GM12878 (cell line): ENCODE results near the gene AGAP1. TPM values are rescaled to one million over a fixed set of nuclear protein-coding genes. Genes with fewer than 3 reads are reported as not detected.

Experiments used
- ATAC-seq: fragments of 200-7000 bp; cut with Tn5 transposase; 3 replicates; pipeline ENCODE4 v1.9.1; 2020; ENCODE audit warnings: mild to moderate bottlenecking, moderate library complexity
- BruUV-seq: library from RNA; stranded (reverse); fragments of 400-500 nt; replicated peaks from 2 replicates; lab custom pipeline; 2021; lab: Mats Ljungman, UMichigan
- CTCF ChIA-PET: fragments of 300-600 bp; sonication (Branson Sonifier 250); formaldehyde crosslinking; extraction: SDS; loops from one replicate; lab custom pipeline; 2021; ENCODE audit warnings: inconsistent platforms; lab: Yijun Ruan, JAX
- POLR2A ChIA-PET: fragments of 350-600 bp; formaldehyde crosslinking; extraction: SDS; loops from one replicate; lab custom pipeline; 2021; ENCODE audit warnings: inconsistent platforms; lab: Charles Lee
- RAD21 ChIA-PET: fragments of 300-600 bp; sonication (Branson Sonifier 250); formaldehyde crosslinking; loops from one replicate; lab custom pipeline; 2023; ENCODE audit warnings: antibody characterized with exemption; ENCODE audit not compliant: unreplicated experiment; lab: Charles Lee
- SMC1A ChIA-PET: fragments of 300-600 bp; sonication (Branson Sonifier 250); formaldehyde crosslinking; loops from one replicate; lab custom pipeline; 2023; ENCODE audit not compliant: unreplicated experiment, uncharacterized antibody; lab: Charles Lee
- DNase-seq: peaks from one replicate; pipeline ENCODE4 v3.0.0-alpha.2; 2011; ENCODE audit warnings: low read depth, low spot score
- FAIRE-seq: peaks from 3 replicates; lab custom pipeline; 2011; peaks lifted over from hg19 to GRCh38; lab: Jason Lieb, UNC
- H2AFZ ChIP-seq: 2 replicates; pipeline ENCODE4 v1.6.0; 2011; ENCODE audit warnings: low read depth, low read length, control low read depth; ENCODE audit not compliant: control insufficient read depth
- H3K27ac ChIP-seq: 2 replicates; pipeline ENCODE4 v1.5.1; 2011; ENCODE audit warnings: control low read depth; ENCODE audit not compliant: control insufficient read depth, insufficient read depth
- H3K27me3 ChIP-seq, 2 experiments: replicated peaks in 1 of 2; 2 replicates each; pipeline versions ENCODE4 v1.6.0 to v1.6.1; 2011; ENCODE audit warnings: low read length in 1 of 2; ENCODE audit not compliant: control insufficient read depth in 2 of 2, insufficient read depth in 2 of 2
- H3K36me3 ChIP-seq, 2 experiments: 2 replicates each; pipeline ENCODE4 v1.5.1; 2011; ENCODE audit warnings: low read length in 1 of 2; ENCODE audit not compliant: control insufficient read depth in 2 of 2, insufficient read depth in 2 of 2
- H3K4me1 ChIP-seq: 2 replicates; pipeline ENCODE4 v1.6.1; 2011; ENCODE audit warnings: mild to moderate bottlenecking, low read length, moderate library complexity, mixed read lengths; ENCODE audit not compliant: control insufficient read depth, insufficient read depth
- H3K4me2 ChIP-seq: 2 replicates; pipeline ENCODE4 v1.6.0; 2011; ENCODE audit warnings: control low read depth; ENCODE audit not compliant: control insufficient read depth, insufficient read depth
- H3K4me3 ChIP-seq: fragments of 200-600 bp; sonication (generic); 2 replicates; pipeline ENCODE4 v1.5.1; 2016
- H3K79me2 ChIP-seq: 2 replicates; pipeline ENCODE4 v1.6.0; 2011; ENCODE audit warnings: low read length; ENCODE audit not compliant: control insufficient read depth, insufficient read depth
- H3K9ac ChIP-seq: 2 replicates; pipeline ENCODE4 v1.8.0; 2011; ENCODE audit warnings: low read length, control low read depth, mixed read lengths; ENCODE audit not compliant: control insufficient read depth, insufficient read depth
- H3K9me3 ChIP-seq: replicated peaks from 3 replicates; pipeline ENCODE4 v1.5.1; 2011; ENCODE audit warnings: mild to moderate bottlenecking, low read length; ENCODE audit not compliant: control insufficient read depth, insufficient read depth
- H4K20me1 ChIP-seq: 2 replicates; pipeline ENCODE4 v1.6.0; 2011; ENCODE audit not compliant: control insufficient read depth, insufficient read depth
- ASH2L ChIP-seq: fragments of 300-600, 200-600 bp; sonication (generic); IDR thresholded peaks from 2 replicates; pipeline ENCODE4 v1.6.1; 2017; ENCODE audit warnings: low read depth, mild to moderate bottlenecking, borderline replicate concordance
- BCL11A ChIP-seq: IDR thresholded peaks from 2 replicates; pipeline ENCODE4 v1.6.1; 2011; ENCODE audit warnings: low read depth, low read length
- BHLHE40 ChIP-seq, 2 experiments: fragments of 450-650 bp in 1 of 2; IDR thresholded peaks; 2 replicates each; pipeline ENCODE4 v1.6.1; 2011 to 2017; ENCODE audit warnings: low read depth in 2 of 2, borderline replicate concordance in 1 of 2, improper control_type of control experiment in 1 of 2, low read length in 1 of 2, mild to moderate bottlenecking in 1 of 2
- IKZF2 ChIP-seq, 2 experiments: fragments of 450-650 bp; IDR thresholded peaks; 2 replicates each; pipeline ENCODE4 v1.6.1; 2017; ENCODE audit warnings: mild to moderate bottlenecking in 2 of 2, moderate library complexity in 2 of 2
- IRF4 ChIP-seq: IDR thresholded peaks from 2 replicates; pipeline ENCODE4 v1.6.1; 2011; ENCODE audit warnings: low read depth, low read length
- MTA3 ChIP-seq: IDR thresholded peaks from 2 replicates; pipeline ENCODE4 v1.6.1; 2012; ENCODE audit warnings: low read length, inconsistent platforms, borderline replicate concordance
- MYB ChIP-seq: fragments of 150-350 bp; IDR thresholded peaks from 2 replicates; pipeline ENCODE4 v1.6.1; 2014; ENCODE audit warnings: mild to moderate bottlenecking, low read depth, low read length, borderline replicate concordance
- NR2C1 ChIP-seq: fragments of 450-650 bp; IDR thresholded peaks from 2 replicates; pipeline ENCODE4 v1.6.1; 2017; ENCODE audit warnings: antibody characterized with exemption, mild to moderate bottlenecking, moderate library complexity
- POLR2AphosphoS5 ChIP-seq: IDR thresholded peaks from 2 replicates; pipeline ENCODE4 v1.6.1; 2011; ENCODE audit warnings: mild to moderate bottlenecking, low read length, inconsistent platforms
- RAD51 ChIP-seq: fragments of 450-650 bp; IDR thresholded peaks from 2 replicates; pipeline ENCODE4 v1.6.1; 2016; ENCODE audit warnings: moderate library complexity, mild to moderate bottlenecking, inconsistent platforms
- SIX5 ChIP-seq: IDR thresholded peaks from 2 replicates; pipeline ENCODE4 v1.6.1; 2011; ENCODE audit warnings: mild to moderate bottlenecking, low read depth, low read length, moderate library complexity; ENCODE audit not compliant: severe bottlenecking
- SUPT20H ChIP-seq: IDR thresholded peaks from 2 replicates; pipeline ENCODE4 v1.6.1; 2011; ENCODE audit warnings: low read depth, mild to moderate bottlenecking, low read length, moderate library complexity, borderline replicate concordance; ENCODE audit not compliant: control insufficient read depth
- SUZ12 ChIP-seq: fragments of 200-600 bp; sonication (generic); IDR thresholded peaks from one replicate; pipeline ENCODE4 v1.6.1; 2018; ENCODE audit warnings: antibody characterized with exemption, mild to moderate bottlenecking; ENCODE audit not compliant: unreplicated experiment
- ZNF622 ChIP-seq: fragments of 450-650 bp; IDR thresholded peaks from 2 replicates; pipeline ENCODE4 v1.6.1; 2017; ENCODE audit warnings: mild to moderate bottlenecking, inconsistent platforms
- WGBS: methylation state at CpG from one replicate; pipeline ENCODE4 v1.1.6; 2016; ENCODE audit warnings: low lambda C conversion rate; ENCODE audit not compliant: insufficient replicate concordance, insufficient coverage; ENCODE audit errors: missing lambda C conversion rate; 5-methylcytosine and 5-hydroxymethylcytosine counted together
- in situ Hi-C: fragments of 300-500 bp; cut with MboI; formaldehyde crosslinking; loops from 9 replicates; pipeline ENCODE4 v1.14.3; 2018; ENCODE audit warnings: mixed read lengths
- intact Hi-C: fragments of 100-400 bp; cut with micrococcal nuclease; formaldehyde crosslinking; loops from one replicate; pipeline ENCODE4 v1.14.2; 2022; ENCODE audit not compliant: unreplicated experiment
- polyA plus RNA-seq, 11 experiments: library from polyadenylated mRNA; depleted of rRNA in 4 of 11; unstranded in 6 of 11; stranded (reverse) in 5 of 11; fragments of >200 nt; fragmentation: Nextera tagmentation in 4 of 11; fragmentation: Illumina TruSeq in 1 of 11; extraction: Ambion mirVana in 4 of 11; extraction: Trizol in 1 of 11; gene quantifications; 1 replicate in 1 of 11; 2 replicates in 10 of 11; pipeline versions ENCODE4 v1.2.1 to v1.2.3, GENCODE V29; 2011 to 2016; ENCODE audit warnings: inconsistent platforms in 2 of 11, missing spikeins in 2 of 11, low read depth in 1 of 11
- total RNA-seq, 4 experiments: library from RNA; depleted of rRNA in 3 of 4; stranded (reverse); fragments of >200 nt in 3 of 4; fragmentation: Illumina TruSeq in 1 of 4; extraction: Trizol in 1 of 4; gene quantifications; 2 replicates each; pipeline versions ENCODE4 v1.2.1 to v1.2.3, GENCODE V29; 2013 to 2021
- TF ChIP-seq, protein P1 (sequence below): IDR thresholded peaks from 2 replicates; pipeline ENCODE4 v1.6.1; 2012; ENCODE audit warnings: low read depth, low read length, improper control_type of control experiment

AGAP1 gene
- total and polyA plus RNA-seq, 10 of the 15 experiments (the other 5 are each of a cell fraction or from before 2014, with no cell fraction given), result 0.05 to 0.15 (median 0.06) TPM; not detected in 7

GRCh38 chr2:236080412-236080811 lies 586.6 kb downstream of the AGAP1 start:
- 61% methylated on average over 3 of the region's 3 CpGs for WGBS
- ATAC-seq, result no peak
- ChIA-PET POLR2A (no interaction called here), RAD21 (no interaction called here), SMC1A (no interaction called here), CTCF (interaction anchor here (0.6 kb wide), 1 partner anchor 14 kb away, joined by 3 read pairs; no protein-coding TSS in a partner anchor)
- Histone ChIP-seq H3K4me2 (no peak overlapping the region), H3K9ac (no peak overlapping the region), H3K9me3 (no peaks in the 10 kb centered on the region), H3K79me2 (no peaks in the 10 kb centered on the region), H3K4me3 (no peak overlapping the region), H4K20me1 (no peaks in the 10 kb centered on the region), H2AFZ (no peak overlapping the region), H3K4me1 (no peaks in the 10 kb centered on the region), H3K27me3 (no peaks in the 10 kb centered on the region), H3K36me3 (no peaks in the 10 kb centered on the region), H3K27ac (no peak overlapping the region)
- BruUV-seq, result no TSS peak
- no peak for DNase-seq
- FAIRE-seq, result no peak
- intact Hi-C loops, result no loop called here
- in situ Hi-C loops, result no loop called here
- TF ChIP-seq SIX5, result no peak
- TF ChIP-seq RAD51, result no peak
- no peak for TF ChIP-seq MTA3
- TF ChIP-seq, protein P1, sequence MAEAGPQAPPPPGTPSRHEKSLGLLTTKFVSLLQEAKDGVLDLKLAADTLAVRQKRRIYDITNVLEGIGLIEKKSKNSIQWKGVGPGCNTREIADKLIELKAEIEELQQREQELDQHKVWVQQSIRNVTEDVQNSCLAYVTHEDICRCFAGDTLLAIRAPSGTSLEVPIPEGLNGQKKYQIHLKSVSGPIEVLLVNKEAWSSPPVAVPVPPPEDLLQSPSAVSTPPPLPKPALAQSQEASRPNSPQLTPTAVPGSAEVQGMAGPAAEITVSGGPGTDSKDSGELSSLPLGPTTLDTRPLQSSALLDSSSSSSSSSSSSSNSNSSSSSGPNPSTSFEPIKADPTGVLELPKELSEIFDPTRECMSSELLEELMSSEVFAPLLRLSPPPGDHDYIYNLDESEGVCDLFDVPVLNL, result no peak
- TF ChIP-seq ASH2L, result no peak
- no peak for TF ChIP-seq NR2C1
- no peak for TF ChIP-seq IKZF2 (IDR thresholded peaks at IDR 0.05)
- TF ChIP-seq ZNF622, result no peak
- TF ChIP-seq POLR2AphosphoS5, result no peak
- no peak for TF ChIP-seq SUZ12
- TF ChIP-seq BCL11A, result no peak
- TF ChIP-seq SUPT20H, result no peak
- TF ChIP-seq IRF4, result no peak
- no peak for TF ChIP-seq BHLHE40 (IDR thresholded peaks at IDR 0.05; ENCODE audit: borderline replicate concordance in 1 of 2, low read depth in 2 of 2, low read length in 1 of 2)
- no peak for TF ChIP-seq MYB
